ENCODE data around the gene INVS.

Gene INVS

GRCh38 chr9:100294806-100295205 lies 195.8 kb downstream of the INVS start:
- Histone ChIP-seq H3K27ac (ENCODE audit: low read depth, low read length) (no peak overlapping the region), H3F3A (ENCODE audit: control insufficient read depth, insufficient read depth) (no peaks in the 10 kb centered on the region), H4K20me1 (ENCODE audit: control insufficient read depth, insufficient read depth, low read depth, low read length) (no peaks in the 10 kb centered on the region), H3K4me2 (ENCODE audit: low read length) (no peak overlapping the region), H3K27me3 (ENCODE audit: control insufficient read depth, low read length) (no peaks in the 10 kb centered on the region), H3K9me3 (ENCODE audit: control insufficient read depth, insufficient read depth, low read length) (no peaks in the 10 kb centered on the region), H3K36me3 (ENCODE audit: control insufficient read depth, low read length) (peaks cover 60% of the 10 kb centered on the region), H3K4me1 (ENCODE audit: control insufficient read depth, low read length) (no peaks in the 10 kb centered on the region), H3K79me2 (ENCODE audit: control insufficient read depth, low read length) (no peaks in the 10 kb centered on the region), H3K9me2 (replicated peaks; ENCODE audit: control insufficient read depth, low read length) (no peaks in the 10 kb centered on the region), H3K4me3 (ENCODE audit: low read length) (no peak overlapping the region)
- TF ChIP-seq EZH2phosphoT487 (IDR thresholded peaks at IDR 0.05; ENCODE audit: borderline replicate concordance, low read length) = no peak
- no peak for TF ChIP-seq CTCF (IDR thresholded peaks at IDR 0.05; ENCODE audit: low read depth, low read length, poor library complexity, severe bottlenecking)

- H3K27me3 ChIP-seq (ENCODE audit: control insufficient read depth, low read length) = no peaks in the 10 kb centered on the region
- H3K4me3 ChIP-seq (ENCODE audit: low read length) = no peak overlapping the region
- H3K9me3 ChIP-seq (ENCODE audit: control insufficient read depth, insufficient read depth, low read length) = no peaks in the 10 kb centered on the region
- H3K36me3 ChIP-seq (ENCODE audit: control insufficient read depth, low read length) = peaks cover 64% of the 10 kb centered on the region
- TF ChIP-seq CTCF (IDR thresholded peaks at IDR 0.05; ENCODE audit: low read depth, low read length, poor library complexity, severe bottlenecking) (no peak), EZH2phosphoT487 (IDR thresholded peaks at IDR 0.05; ENCODE audit: borderline replicate concordance, low read length) (no peak)
- no peak overlapping the region for H3K4me2 ChIP-seq (ENCODE audit: low read length)
- H3K4me1 ChIP-seq (ENCODE audit: control insufficient read depth, low read length) = no peaks in the 10 kb centered on the region
- no peaks in the 10 kb centered on the region for H3K79me2 ChIP-seq (ENCODE audit: control insufficient read depth, low read length)
- no peaks in the 10 kb centered on the region for H4K20me1 ChIP-seq (ENCODE audit: control insufficient read depth, insufficient read depth, low read depth, low read length)
- no peaks in the 10 kb centered on the region for H3K9me2 ChIP-seq (replicated peaks; ENCODE audit: control insufficient read depth, low read length)
- no peaks in the 10 kb centered on the region for H3F3A ChIP-seq (ENCODE audit: control insufficient read depth, insufficient read depth)
- no peak overlapping the region for H3K27ac ChIP-seq (ENCODE audit: low read depth, low read length)
These were observed 196.2 kb downstream of the INVS start for GRCh38 chr9:100295240-100295639.

GRCh38 chr9:100296407-100296806 lies 197.4 kb downstream of the INVS start:
- no peaks in the 10 kb centered on the region for H3K27me3 ChIP-seq (ENCODE audit: control insufficient read depth, low read length)
- no peaks in the 10 kb centered on the region for H4K20me1 ChIP-seq (ENCODE audit: control insufficient read depth, insufficient read depth, low read depth, low read length)
- no peaks in the 10 kb centered on the region for H3F3A ChIP-seq (ENCODE audit: control insufficient read depth, insufficient read depth)
- no peak overlapping the region for H3K4me3 ChIP-seq (ENCODE audit: low read length)
- H3K9me3 ChIP-seq (ENCODE audit: control insufficient read depth, insufficient read depth, low read length) = no peaks in the 10 kb centered on the region
- H3K27ac ChIP-seq (ENCODE audit: low read depth, low read length) = no peak overlapping the region
- peaks cover 73% of the 10 kb centered on the region for H3K36me3 ChIP-seq (ENCODE audit: control insufficient read depth, low read length)
- no peak overlapping the region for H3K4me2 ChIP-seq (ENCODE audit: low read length)
- no peaks in the 10 kb centered on the region for H3K4me1 ChIP-seq (ENCODE audit: control insufficient read depth, low read length)
- no peaks in the 10 kb centered on the region for H3K79me2 ChIP-seq (ENCODE audit: control insufficient read depth, low read length)
- no peak for TF ChIP-seq EZH2phosphoT487 (IDR thresholded peaks at IDR 0.05; ENCODE audit: borderline replicate concordance, low read length)
- no peak for TF ChIP-seq CTCF (IDR thresholded peaks at IDR 0.05; ENCODE audit: low read depth, low read length, poor library complexity, severe bottlenecking)
- no peaks in the 10 kb centered on the region for H3K9me2 ChIP-seq (replicated peaks; ENCODE audit: control insufficient read depth, low read length)

- H3K36me3 ChIP-seq (ENCODE audit: control insufficient read depth, low read length) = peaks cover 76% of the 10 kb centered on the region
- H3K9me2 ChIP-seq (replicated peaks; ENCODE audit: control insufficient read depth, low read length) = no peaks in the 10 kb centered on the region
- H3K9me3 ChIP-seq (ENCODE audit: control insufficient read depth, insufficient read depth, low read length) = no peaks in the 10 kb centered on the region
- H3F3A ChIP-seq (ENCODE audit: control insufficient read depth, insufficient read depth) = no peaks in the 10 kb centered on the region
- H3K27ac ChIP-seq (ENCODE audit: low read depth, low read length) = no peak overlapping the region
- no peak overlapping the region for H3K4me3 ChIP-seq (ENCODE audit: low read length)
- H4K20me1 ChIP-seq (ENCODE audit: control insufficient read depth, insufficient read depth, low read depth, low read length) = no peaks in the 10 kb centered on the region
- H3K79me2 ChIP-seq (ENCODE audit: control insufficient read depth, low read length) = peaks cover 1% of the 10 kb centered on the region; the same call in 1 of the 2 replicates
- H3K4me2 ChIP-seq (ENCODE audit: low read length) = no peak overlapping the region
- no peaks in the 10 kb centered on the region for H3K27me3 ChIP-seq (ENCODE audit: control insufficient read depth, low read length)
- TF ChIP-seq CTCF (IDR thresholded peaks at IDR 0.05; ENCODE audit: low read depth, low read length, poor library complexity, severe bottlenecking) (no peak), EZH2phosphoT487 (IDR thresholded peaks at IDR 0.05; ENCODE audit: borderline replicate concordance, low read length) (no peak)
- H3K4me1 ChIP-seq (ENCODE audit: control insufficient read depth, low read length) = no peaks in the 10 kb centered on the region
These were observed 199.3 kb downstream of the INVS start for GRCh38 chr9:100298378-100298777.
